OCI-LY7 (cell line): ENCODE results near the gene WNT6. TPM values are rescaled to one million over a fixed set of nuclear protein-coding genes. Genes with fewer than 3 reads are reported as not detected.
A peak's percentile ranks its signal among the peaks of the same experiment; 100 is the strongest.

Experiments
- BruUV-seq: library from RNA; stranded (reverse); fragments of 400-500 nt; replicated peaks from 2 replicates; lab custom pipeline; 2021; lab: Mats Ljungman, UMichigan
- CTCF ChIA-PET: fragments of 300-600 bp; sonication (Branson Sonifier 250); formaldehyde crosslinking; loops from one replicate; lab custom pipeline; 2022; ENCODE audit warnings: antibody characterized with exemption; ENCODE audit not compliant: unreplicated experiment; lab: Charles Lee
- POLR2A ChIA-PET: fragments of 300-600 bp; sonication (Branson Sonifier 250); formaldehyde crosslinking; loops from one replicate; lab custom pipeline; 2022; ENCODE audit warnings: antibody characterized with exemption; lab: Charles Lee
- DNase-seq: peaks from one replicate; pipeline ENCODE4 v3.0.0-alpha.2; 2015; ENCODE audit warnings: low spot score
- H2AFZ ChIP-seq: fragments of 200-600 bp; sonication (generic), shearing (Covaris generic); 2 replicates; pipeline ENCODE4 v1.6.1; 2014; ENCODE audit warnings: mild to moderate bottlenecking, antibody characterized with exemption, low read length, moderate library complexity
- H3K27ac ChIP-seq: fragments of 200-600 bp; sonication (generic); 2 replicates; pipeline ENCODE4 v1.5.1; 2014; ENCODE audit warnings: mixed run types, low read depth, mild to moderate bottlenecking, moderate library complexity, low read length, inconsistent platforms; ENCODE audit not compliant: poor library complexity, severe bottlenecking
- H3K36me3 ChIP-seq: fragments of 200-600 bp; sonication (generic); 2 replicates; pipeline ENCODE4 v1.6.1; 2014; ENCODE audit warnings: mild to moderate bottlenecking, antibody characterized with exemption, low read length, moderate library complexity, mixed read lengths; ENCODE audit not compliant: insufficient read depth
- H3K4me1 ChIP-seq: fragments of 200-600 bp; sonication (generic); 2 replicates; pipeline ENCODE4 v1.5.1; 2014; ENCODE audit warnings: mild to moderate bottlenecking, low read length; ENCODE audit not compliant: insufficient read depth, poor library complexity, severe bottlenecking
- H3K4me2 ChIP-seq: fragments of 200-600 bp; sonication (generic); 2 replicates; pipeline ENCODE4 v1.6.1; 2014; ENCODE audit warnings: mild to moderate bottlenecking, low read length
- H3K4me3 ChIP-seq: fragments of 200-600 bp; sonication (generic); 2 replicates; pipeline ENCODE4 v1.5.1; 2014; ENCODE audit warnings: mild to moderate bottlenecking, low read depth, low read length; ENCODE audit not compliant: poor library complexity, severe bottlenecking
- H3K79me2 ChIP-seq: fragments of 200-600 bp; sonication (generic); 2 replicates; pipeline ENCODE4 v1.6.1; 2016; ENCODE audit warnings: low read depth, mild to moderate bottlenecking, low read length, moderate library complexity, mixed read lengths; ENCODE audit not compliant: insufficient read depth
- H3K9me2 ChIP-seq: fragments of 200-600 bp; sonication (generic); 2 replicates; pipeline ENCODE4 v1.6.1; 2016; ENCODE audit warnings: mild to moderate bottlenecking, low read length, mixed read lengths; ENCODE audit not compliant: insufficient read depth
- H3K9me3 ChIP-seq: fragments of 200-600 bp; sonication (generic); 2 replicates; pipeline ENCODE4 v1.6.1; 2014; ENCODE audit warnings: mild to moderate bottlenecking, mixed run types, low read length, mixed read lengths
- H4K20me1 ChIP-seq: fragments of 200-600 bp; sonication (generic); 2 replicates; pipeline ENCODE4 v1.6.1; 2014; ENCODE audit warnings: mild to moderate bottlenecking, antibody characterized with exemption, low read length, moderate library complexity, mixed read lengths; ENCODE audit not compliant: insufficient read depth
- EZH2phosphoT487 ChIP-seq: fragments of 200-600 bp; sonication (generic); IDR thresholded peaks from 2 replicates; pipeline ENCODE4 v1.6.1; 2018; ENCODE audit warnings: low read depth, borderline replicate concordance, mild to moderate bottlenecking, mixed run types, antibody characterized with exemption, low read length, moderate library complexity, mixed read lengths
- intact Hi-C: fragments of 100-400 bp; cut with micrococcal nuclease; formaldehyde crosslinking; loops from one replicate; pipeline ENCODE4 v1.10.0; 2022; ENCODE audit not compliant: unreplicated experiment
- total RNA-seq, 2 experiments: library from RNA; depleted of rRNA in 1 of 2; stranded (reverse); fragments of >200 nt in 1 of 2; shearing (Covaris generic) in 1 of 2; gene quantifications; 2 replicates each; pipeline ENCODE4 v1.2.3, GENCODE V29; 2014 to 2022
- TF ChIP-seq, protein P1 (sequence below): fragments of 200-600 bp; sonication (generic); conservative IDR thresholded peaks from 2 replicates; pipeline ENCODE4 v1.5.1; 2014; ENCODE audit warnings: mild to moderate bottlenecking, antibody characterized with exemption, low read length, moderate library complexity, mixed read lengths

The WNT6 gene
- total RNA-seq, 2 experiments from 2014 or later, result 0.74 TPM; not detected in 1

DNA sequence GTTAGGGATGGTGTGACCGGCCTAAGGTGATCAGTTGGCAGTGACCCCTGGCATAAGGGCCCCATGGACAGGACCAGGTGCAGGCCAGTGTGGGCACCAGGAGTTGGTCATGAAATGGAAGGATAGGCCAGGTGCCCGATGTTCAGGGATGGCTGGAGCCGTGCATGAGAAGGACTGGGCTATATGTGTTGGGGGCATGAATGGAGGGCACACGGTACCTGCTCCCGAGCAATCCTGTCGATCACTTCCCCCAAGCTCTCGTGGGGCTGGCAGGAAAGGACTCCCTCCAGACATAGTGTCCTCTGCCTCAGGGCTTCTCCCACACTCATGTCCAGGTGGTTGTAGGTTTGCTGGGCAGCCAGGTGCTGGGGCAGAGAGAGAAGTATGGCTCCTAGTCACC lies 35.6 kb upstream of the WNT6 start:
- ChIA-PET POLR2A (interaction anchor here (0.5 to 0.6 kb wide), 3 partner anchors 15 to 141 kb away, joined by 3 to 6 read pairs (median 4); no protein-coding TSS in a partner anchor), CTCF (no interaction called here)
- intact Hi-C loops, result no loop called here

DNA sequence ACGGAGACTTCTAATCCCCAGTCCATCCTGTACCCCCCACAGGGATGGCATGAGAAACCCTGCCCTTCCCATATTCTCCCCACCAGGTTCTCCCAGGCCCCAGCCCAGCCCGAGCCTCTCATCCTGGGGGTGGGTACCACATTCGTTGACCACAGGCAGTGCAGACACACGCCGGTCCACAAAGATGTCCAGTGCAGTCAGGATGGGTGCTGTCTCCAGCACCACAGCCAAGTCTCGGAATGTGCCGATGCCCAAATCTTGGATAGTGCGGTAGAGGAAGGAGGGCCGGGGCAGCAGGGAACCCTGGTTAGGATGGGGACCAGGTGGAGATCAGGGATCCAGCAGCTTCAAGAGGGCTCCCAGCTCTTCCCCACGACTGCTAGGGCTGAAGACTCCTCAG lies 32.8 kb upstream of the WNT6 start:
- no TSS peak for BruUV-seq
- Histone ChIP-seq H2AFZ (0 out of 2 replicates have a peak overlapping the region, but pooled peaks have one; percentile 3), H3K36me3 (no peaks in the 10 kb centered on the region), H3K9me2 (no peaks in the 10 kb centered on the region), H4K20me1 (no peaks in the 10 kb centered on the region), H3K9me3 (no peaks in the 10 kb centered on the region), H3K79me2 (no peaks in the 10 kb centered on the region), H3K4me3 (no peak overlapping the region), H3K27ac (no peak overlapping the region), H3K4me1 (peaks cover 5% of the 10 kb centered on the region), H3K4me2 (no peak overlapping the region)
- intact Hi-C loops, result no loop called here
- ChIA-PET POLR2A (no interaction called here), CTCF (no interaction called here)
- DNase-seq, result no peak
- no peak for TF ChIP-seq EZH2phosphoT487
- TF ChIP-seq, protein P1, sequence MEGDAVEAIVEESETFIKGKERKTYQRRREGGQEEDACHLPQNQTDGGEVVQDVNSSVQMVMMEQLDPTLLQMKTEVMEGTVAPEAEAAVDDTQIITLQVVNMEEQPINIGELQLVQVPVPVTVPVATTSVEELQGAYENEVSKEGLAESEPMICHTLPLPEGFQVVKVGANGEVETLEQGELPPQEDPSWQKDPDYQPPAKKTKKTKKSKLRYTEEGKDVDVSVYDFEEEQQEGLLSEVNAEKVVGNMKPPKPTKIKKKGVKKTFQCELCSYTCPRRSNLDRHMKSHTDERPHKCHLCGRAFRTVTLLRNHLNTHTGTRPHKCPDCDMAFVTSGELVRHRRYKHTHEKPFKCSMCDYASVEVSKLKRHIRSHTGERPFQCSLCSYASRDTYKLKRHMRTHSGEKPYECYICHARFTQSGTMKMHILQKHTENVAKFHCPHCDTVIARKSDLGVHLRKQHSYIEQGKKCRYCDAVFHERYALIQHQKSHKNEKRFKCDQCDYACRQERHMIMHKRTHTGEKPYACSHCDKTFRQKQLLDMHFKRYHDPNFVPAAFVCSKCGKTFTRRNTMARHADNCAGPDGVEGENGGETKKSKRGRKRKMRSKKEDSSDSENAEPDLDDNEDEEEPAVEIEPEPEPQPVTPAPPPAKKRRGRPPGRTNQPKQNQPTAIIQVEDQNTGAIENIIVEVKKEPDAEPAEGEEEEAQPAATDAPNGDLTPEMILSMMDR, result no peak

More for the DNA sequence above, 35.6 kb upstream of the WNT6 start:
- H4K20me1 ChIP-seq, result no peaks in the 10 kb centered on the region
- no peak for TF ChIP-seq EZH2phosphoT487
- TF ChIP-seq, protein P1, result no peak
- BruUV-seq, result no TSS peak
- H3K9me3 ChIP-seq, result no peaks in the 10 kb centered on the region
- no peak overlapping the region for H2AFZ ChIP-seq
- DNase-seq, result no peak
- H3K4me3 ChIP-seq, result no peak overlapping the region
- H3K79me2 ChIP-seq, result no peaks in the 10 kb centered on the region
- H3K27ac ChIP-seq, result no peak overlapping the region
- peaks cover 5% of the 10 kb centered on the region for H3K4me1 ChIP-seq
- no peak overlapping the region for H3K4me2 ChIP-seq
- no peaks in the 10 kb centered on the region for H3K9me2 ChIP-seq
- H3K36me3 ChIP-seq, result no peaks in the 10 kb centered on the region

GRCh38 chr2:218827701-218828476 lies 31.7 kb upstream of the WNT6 start:
- no TSS peak for BruUV-seq

More at GRCh38 chr2:218827701-218828476, 31.7 kb upstream of the WNT6 start:
- H3K4me2 ChIP-seq, result no peak overlapping the region
- DNase-seq, result no peak
- H3K9me2 ChIP-seq, result no peaks in the 10 kb centered on the region
- ChIA-PET CTCF (no interaction called here), POLR2A (no interaction called here)
- TF ChIP-seq EZH2phosphoT487, result no peak
- TF ChIP-seq, protein P1, result no peak
- no peaks in the 10 kb centered on the region for H4K20me1 ChIP-seq
- H3K9me3 ChIP-seq, result no peaks in the 10 kb centered on the region
- H3K36me3 ChIP-seq, result no peaks in the 10 kb centered on the region
- H3K79me2 ChIP-seq, result no peaks in the 10 kb centered on the region
- H3K4me1 ChIP-seq, result peaks cover 5% of the 10 kb centered on the region
- H2AFZ ChIP-seq, result no peak overlapping the region
- no peak overlapping the region for H3K4me3 ChIP-seq
- intact Hi-C loops, result no loop called here
- H3K27ac ChIP-seq, result no peak overlapping the region
